GM11168 (cell line): ENCODE data around the gene RITA1.

Experiments
- in situ Hi-C: fragments of 300-500 bp; cut with MboI; formaldehyde crosslinking; loops from one replicate; pipeline ENCODE4 v1.12.0; 2022; ENCODE audit warnings: low sequenced_read_pairs; ENCODE audit not compliant: unreplicated experiment

The RITA1 gene

GRCh38 chr12:113224955-113225354 lies 39.4 kb downstream of the RITA1 start:
- in situ Hi-C loops: no loop called here

GRCh38 chr12:113226696-113227568 lies 41.4 kb downstream of the RITA1 start:
- in situ Hi-C loops: no loop called here

- in situ Hi-C loops: no loop called here
Measured at GRCh38 chr12:113227686-113228391, 42.3 kb downstream of the RITA1 start.

GRCh38 chr12:113228394-113229028 lies 43.0 kb downstream of the RITA1 start:
- in situ Hi-C loops: no loop called here

GRCh38 chr12:113230315-113231234 lies 45.1 kb downstream of the RITA1 start:
- in situ Hi-C loops: no loop called here

GRCh38 chr12:113231235-113232088 lies 45.9 kb downstream of the RITA1 start:
- in situ Hi-C loops: no loop called here

GRCh38 chr12:113232089-113232839 lies 46.7 kb downstream of the RITA1 start:
- in situ Hi-C loops: no loop called here

- in situ Hi-C loops: no loop called here
Measured at GRCh38 chr12:113232840-113233585, 47.5 kb downstream of the RITA1 start.

- in situ Hi-C loops: no loop called here
Measured at GRCh38 chr12:113233967-113234366, 48.4 kb downstream of the RITA1 start.

GRCh38 chr12:113234483-113234882 lies 49.0 kb downstream of the RITA1 start:
- in situ Hi-C loops: no loop called here

GRCh38 chr12:113235976-113236375 lies 50.5 kb downstream of the RITA1 start:
- in situ Hi-C loops: no loop called here

- in situ Hi-C loops: no loop called here
Measured at GRCh38 chr12:113236539-113237399, 51.2 kb downstream of the RITA1 start.

- in situ Hi-C loops: no loop called here
Measured at GRCh38 chr12:113237748-113238147, 52.2 kb downstream of the RITA1 start.

GRCh38 chr12:113238309-113238708 lies 52.8 kb downstream of the RITA1 start:
- in situ Hi-C loops: no loop called here

GRCh38 chr12:113239288-113239771 lies 53.8 kb downstream of the RITA1 start:
- in situ Hi-C loops: no loop called here

GRCh38 chr12:113239811-113240331 lies 54.4 kb downstream of the RITA1 start:
- in situ Hi-C loops: no loop called here
